ENCODE results near the gene LRRC75B. TPM values are rescaled to one million over a fixed set of nuclear protein-coding genes. Genes with fewer than 3 reads are reported as not detected.

The LRRC75B gene
- total and polyA plus RNA-seq, 2 of the 13 experiments (the other 11 are each of a cell fraction or from before 2014, with no cell fraction given), result 11.8 to 34.8 TPM

- 0 out of 2 replicates have a peak, but pooled peaks have one; percentile 23 for TF ChIP-seq MIER2 (CRISPR knock-in tag; IDR thresholded peaks at IDR 0.05)
- TF ChIP-seq ZNF362 (CRISPR knock-in tag; IDR thresholded peaks at IDR 0.05; ENCODE audit: borderline replicate concordance), result peak; percentile 60; the same call in 1 of the 2 replicates
- TF ChIP-seq PAXIP1 (CRISPR knock-in tag; conservative IDR thresholded peaks at IDR 0.05), result peak; percentile 72
- TF ChIP-seq ZSCAN21 (CRISPR knock-in tag; IDR thresholded peaks at IDR 0.05; ENCODE audit: borderline replicate concordance), result no peak; the same call in 1 of the 2 replicates
- peak; percentile 98 for TF ChIP-seq GFI1 (CRISPR knock-in tag; IDR thresholded peaks at IDR 0.05; ENCODE audit: borderline replicate concordance)
- 0 out of 2 replicates have a peak, but pooled peaks have one; percentile 17 for TF ChIP-seq RAD21 (CRISPR knock-in tag; IDR thresholded peaks at IDR 0.05)
- peak; percentile 60; the same call in 1 of the 2 replicates for TF ChIP-seq CCDC6 (CRISPR knock-in tag; IDR thresholded peaks at IDR 0.05)
- TF ChIP-seq TFDP1 (CRISPR knock-in tag; IDR thresholded peaks at IDR 0.05; ENCODE audit: borderline replicate concordance), result no peak; the same call in 1 of the 2 replicates
- TF ChIP-seq GLMP (CRISPR knock-in tag; IDR thresholded peaks at IDR 0.05; ENCODE audit: borderline replicate concordance), result no peak
- TF ChIP-seq TAF1 (CRISPR knock-in tag; IDR thresholded peaks at IDR 0.05), result no peak; the same call in 1 of the 2 replicates
- no peak for TF ChIP-seq ZNF33B (CRISPR knock-in tag; IDR thresholded peaks at IDR 0.05)
- TF ChIP-seq HOXA3 (CRISPR knock-in tag; IDR thresholded peaks at IDR 0.05), result peak; percentile 73
- no peak for TF ChIP-seq TRIM24 (CRISPR knock-in tag; IDR thresholded peaks at IDR 0.05)
- no peak for TF ChIP-seq CSRNP1 (CRISPR knock-in tag; IDR thresholded peaks at IDR 0.05)
- TF ChIP-seq MXD1 (CRISPR knock-in tag; IDR thresholded peaks at IDR 0.05), result no peak
- no peak for TF ChIP-seq ATM (IDR thresholded peaks at IDR 0.05; ENCODE audit: borderline replicate concordance)
Measured at GRCh38 chr22:24593836-24594568, 1.1 kb upstream of the LRRC75B start (continued).

Data from HepG2 (cell line).